Frontal cortex (tissue), 4 donors: ENCODE measurements around the gene ANKRD40CL. TPM values are rescaled to one million over a fixed set of nuclear protein-coding genes. Genes with fewer than 3 reads are reported as not detected.

Source experiments
- DNase-seq, 2 donors: peaks; one replicate each; pipeline ENCODE4 v3.0.0; 2012; ENCODE audit warnings: low spot score in 2 of 2
- FAIRE-seq: peaks from 2 replicates; lab custom pipeline; 2012; peaks lifted over from hg19 to GRCh38; lab: Jason Lieb, UNC
- total RNA-seq: library from RNA; depleted of rRNA; stranded (reverse); fragments of >200 nt; gene quantifications from one replicate; pipeline ENCODE4 v1.2.3, GENCODE V29; 2014
- donor health status: control.
- donor health status: control.
- donor health status: control.

ANKRD40CL gene
- total RNA-seq, 1 donor from 2014 or later = not detected

DNA sequence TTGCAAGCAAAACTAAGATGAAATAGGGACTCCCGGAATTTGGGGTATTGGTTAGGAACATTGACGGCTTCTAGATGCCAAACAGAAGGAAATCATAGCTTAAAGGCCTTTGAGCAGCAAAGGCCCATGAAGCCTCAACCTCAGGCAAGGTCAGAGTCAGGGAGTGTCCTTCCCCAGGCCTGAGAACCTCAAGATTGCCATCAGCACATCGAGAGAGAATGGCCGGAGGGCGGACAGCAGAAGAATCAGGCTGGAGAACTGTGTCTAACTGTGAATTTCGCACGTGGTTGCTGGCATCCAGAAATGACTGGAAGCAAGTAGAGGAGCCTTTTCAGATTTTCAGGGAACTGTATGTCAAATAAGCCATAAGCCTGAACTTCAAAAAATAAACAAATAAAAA, 24.8 kb upstream of the ANKRD40CL start:
- no peak for FAIRE-seq
- no peak for DNase-seq

DNA sequence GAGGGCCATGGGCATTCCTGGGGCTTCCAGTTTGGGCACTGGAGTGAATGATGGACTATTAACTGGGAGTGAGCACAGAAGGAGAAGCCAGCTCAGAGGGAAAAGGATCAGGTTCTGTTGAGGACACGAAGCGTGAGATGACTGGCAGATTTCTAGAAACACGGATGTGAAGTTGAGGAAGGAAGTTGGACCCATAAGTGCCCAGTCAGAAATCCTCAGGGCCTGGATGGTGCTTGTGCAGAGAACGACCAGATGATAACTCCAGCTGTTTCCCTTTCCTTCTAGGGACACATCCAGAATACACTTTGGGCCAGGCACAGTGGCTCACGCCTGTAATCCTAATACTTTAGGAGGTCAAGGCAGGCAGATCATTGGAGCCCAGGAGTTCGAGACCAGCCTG, 23.3 kb upstream of the ANKRD40CL start:
- FAIRE-seq = no peak

GRCh38 chr17:50787106-50787505, 19.8 kb upstream of the ANKRD40CL start:
- FAIRE-seq = no peak

More for the DNA sequence above, 23.3 kb upstream of the ANKRD40CL start:
- no peak for DNase-seq

DNA sequence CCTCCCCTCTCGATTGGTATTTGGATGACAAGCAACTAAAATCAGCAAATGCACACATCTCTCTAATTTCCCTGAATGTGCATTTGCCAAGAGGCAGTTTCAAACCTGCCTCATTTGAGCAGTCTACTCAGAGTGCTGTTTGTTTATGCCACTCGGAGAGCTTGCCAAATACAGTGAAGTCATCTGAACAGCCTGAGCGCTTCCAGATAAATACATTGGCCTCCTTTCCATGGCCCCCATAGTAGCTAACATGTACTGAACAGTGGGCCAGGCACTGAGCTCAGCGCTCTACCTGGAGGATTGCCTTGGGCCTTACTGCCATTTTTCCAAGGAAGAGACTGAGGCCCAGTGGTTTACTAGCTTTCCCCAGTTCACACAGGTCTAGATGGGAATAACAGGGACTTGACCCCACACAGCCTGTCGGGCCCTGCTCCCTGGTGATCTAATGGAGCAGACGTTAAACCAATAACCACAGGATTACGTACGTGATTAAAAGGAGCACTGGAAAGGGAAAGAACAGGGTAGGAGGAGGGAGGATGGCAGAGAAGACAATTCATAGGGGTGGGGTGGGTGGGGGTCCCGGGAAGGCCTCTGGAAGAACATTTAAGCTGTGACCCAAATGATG, 18.7 kb upstream of the ANKRD40CL start:
- DNase-seq (peak; percentile 36 to 53), FAIRE-seq (no peak)

More at GRCh38 chr17:50787106-50787505, 19.8 kb upstream of the ANKRD40CL start:
- no peak for DNase-seq

DNA sequence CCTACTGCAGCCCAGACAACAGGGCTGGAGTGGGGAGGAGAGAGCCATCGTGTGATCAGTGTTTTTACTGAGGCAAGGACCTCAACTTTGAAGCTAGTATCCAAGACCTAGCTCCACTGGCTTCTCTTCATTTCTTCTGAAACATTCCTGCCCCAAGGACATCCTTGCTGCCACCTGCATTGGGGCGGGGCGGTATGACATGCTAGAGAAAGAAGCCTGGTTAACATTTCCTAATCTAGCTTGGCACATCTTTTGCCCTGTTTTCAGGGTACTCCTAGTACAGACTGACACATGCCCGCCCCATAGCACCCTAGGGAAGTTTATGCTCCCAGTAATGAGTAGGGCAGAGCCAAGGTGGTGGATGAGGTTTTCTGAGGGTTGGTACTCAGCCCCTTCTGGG, 17.8 kb upstream of the ANKRD40CL start:
- FAIRE-seq (no peak), DNase-seq (no peak)

GRCh38 chr17:50783905-50784304, 16.6 kb upstream of the ANKRD40CL start:
- FAIRE-seq = no peak
- DNase-seq = no peak

DNA sequence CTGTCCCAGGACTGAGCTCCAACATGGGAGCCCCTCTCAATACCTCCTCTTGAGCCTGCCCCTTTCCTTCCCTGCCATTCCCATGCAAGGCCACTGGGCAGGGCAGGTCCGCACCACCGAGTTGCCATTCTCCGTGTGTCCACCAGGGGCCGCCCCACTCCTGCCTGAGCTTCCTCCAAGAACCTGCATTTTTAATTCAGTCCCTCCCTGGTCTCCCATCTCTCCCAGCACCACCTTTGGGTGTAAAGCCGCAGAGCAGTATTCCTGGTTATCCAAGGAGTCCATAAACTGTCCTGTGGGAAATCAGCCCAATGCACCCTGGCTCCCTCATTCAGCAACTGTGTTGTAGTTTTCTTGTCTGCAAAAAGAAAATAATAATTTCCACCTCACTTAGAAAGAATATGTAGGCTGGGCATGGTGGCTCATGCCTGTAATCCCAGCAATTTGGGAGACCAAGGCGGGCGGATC, 15.9 kb upstream of the ANKRD40CL start:
- FAIRE-seq (no peak), DNase-seq (peak; percentile 81 to 89)

GRCh38 chr17:50781167-50781566, 13.8 kb upstream of the ANKRD40CL start:
- no peak for FAIRE-seq
- no peak for DNase-seq

- no peak for FAIRE-seq
- no peak for DNase-seq
These were observed 12.5 kb upstream of the ANKRD40CL start for GRCh38 chr17:50779747-50780353.

DNA sequence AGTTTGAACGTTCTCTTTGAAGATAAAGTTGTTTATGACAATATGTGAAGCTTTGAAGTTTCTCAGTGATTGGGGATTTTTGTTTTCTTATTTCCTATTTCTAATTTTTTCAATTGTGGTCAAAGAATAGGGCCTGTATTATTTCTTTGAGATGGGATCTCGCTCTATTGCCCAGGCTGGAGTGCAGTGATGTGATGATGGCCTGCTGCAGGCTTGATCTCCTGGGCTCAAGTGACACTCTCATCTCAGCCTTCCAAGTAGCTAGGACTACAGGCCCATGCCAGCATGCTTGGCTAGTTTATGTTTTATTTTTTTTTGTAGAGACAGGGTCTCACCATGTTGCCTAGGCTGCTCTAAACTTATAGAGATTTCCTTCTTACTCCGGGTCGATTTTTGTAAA, 11.7 kb upstream of the ANKRD40CL start:
- FAIRE-seq = no peak
- no peak for DNase-seq

GRCh38 chr17:50778471-50778870, 11.2 kb upstream of the ANKRD40CL start:
- DNase-seq = no peak
- no peak for FAIRE-seq

- DNase-seq (no peak), FAIRE-seq (no peak)
These were observed 8.6 kb upstream of the ANKRD40CL start for GRCh38 chr17:50775926-50776325.

DNA sequence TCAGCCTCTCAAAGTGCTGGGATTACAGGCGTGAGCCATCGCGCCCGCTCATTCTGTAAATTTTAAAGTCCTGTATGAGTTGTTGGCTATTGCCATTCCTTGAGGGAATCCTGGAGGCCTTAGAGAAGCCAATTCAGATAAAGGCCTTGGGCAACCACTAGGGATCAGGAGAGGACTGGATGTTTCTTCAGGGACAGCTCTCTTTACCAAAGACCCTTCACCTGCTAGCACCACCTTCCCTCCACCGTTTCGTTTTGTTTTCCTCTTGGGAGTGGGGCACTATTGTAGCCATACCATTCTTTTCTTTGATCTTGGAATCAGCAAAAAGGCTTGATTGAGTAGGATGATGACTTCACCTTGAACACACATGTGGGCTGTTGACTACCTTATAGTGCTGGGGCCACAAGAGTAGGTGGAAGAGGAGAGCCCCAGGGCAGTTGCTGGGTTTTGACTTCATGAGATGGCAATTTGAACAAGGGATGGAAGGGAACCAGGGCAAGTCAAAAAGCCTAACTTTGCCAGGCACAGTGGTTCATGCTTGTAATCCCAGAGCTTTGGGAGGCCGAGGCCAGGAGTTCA, 7.0 kb upstream of the ANKRD40CL start:
- FAIRE-seq = no peak
- no peak for DNase-seq

DNA sequence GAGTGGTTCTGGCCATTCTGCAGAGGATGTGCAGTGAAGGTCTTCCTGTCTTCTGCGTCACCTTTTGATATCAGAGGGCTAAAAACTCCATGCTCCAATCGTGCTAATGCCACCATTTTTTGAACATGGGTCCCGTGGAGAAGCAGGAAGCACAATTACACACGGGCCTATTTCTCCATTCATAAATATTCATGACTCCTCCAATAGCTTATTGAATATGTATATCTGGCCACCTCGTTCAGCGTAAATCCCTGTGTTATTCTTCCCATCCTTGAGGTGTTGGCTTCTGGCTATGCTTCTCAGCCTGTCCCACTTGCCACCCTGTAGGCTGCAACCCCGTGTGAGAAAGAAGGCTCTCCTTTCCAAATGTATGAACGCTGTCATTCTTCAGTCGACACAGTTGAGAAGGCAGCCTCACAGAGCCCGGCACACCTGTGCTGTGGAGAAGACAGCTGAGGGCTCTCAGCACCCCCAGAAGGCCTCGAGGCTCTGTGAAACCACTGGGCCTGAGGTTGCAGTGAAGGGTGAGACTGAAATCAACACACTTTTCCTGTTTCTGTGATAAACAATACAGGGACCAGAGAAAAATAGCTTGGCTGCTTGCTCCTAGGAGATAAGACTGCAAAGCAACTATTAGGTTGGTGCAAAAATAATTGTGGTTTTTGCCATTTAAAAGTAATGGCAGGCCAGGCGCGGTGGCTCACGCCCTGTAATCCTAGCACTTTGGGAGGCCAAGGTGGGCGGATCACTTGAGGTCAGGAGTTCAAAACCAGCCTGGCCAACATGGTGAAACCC, 4.9 kb upstream of the ANKRD40CL start:
- FAIRE-seq = no peak
- DNase-seq = no peak

DNA sequence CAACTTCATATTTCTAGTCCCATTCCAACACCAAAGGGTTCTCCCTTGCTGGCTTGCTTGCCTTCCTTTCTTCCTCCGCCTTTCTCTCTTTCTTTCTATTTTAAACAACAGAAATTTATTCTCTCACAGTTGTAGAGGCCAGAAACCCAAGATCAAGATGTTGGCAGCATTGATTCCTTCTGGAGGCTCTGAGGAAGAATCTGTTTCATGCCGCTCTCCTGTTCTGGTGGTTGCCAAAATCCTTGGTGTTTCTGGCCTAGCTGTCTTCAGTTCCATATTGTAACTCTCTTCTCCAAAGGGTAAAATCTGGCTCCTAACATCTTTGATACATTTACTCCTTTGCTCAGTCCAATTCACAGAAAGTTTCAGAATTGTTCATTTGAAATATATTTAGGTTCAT, 3.0 kb upstream of the ANKRD40CL start:
- DNase-seq (no peak), FAIRE-seq (no peak)

DNA sequence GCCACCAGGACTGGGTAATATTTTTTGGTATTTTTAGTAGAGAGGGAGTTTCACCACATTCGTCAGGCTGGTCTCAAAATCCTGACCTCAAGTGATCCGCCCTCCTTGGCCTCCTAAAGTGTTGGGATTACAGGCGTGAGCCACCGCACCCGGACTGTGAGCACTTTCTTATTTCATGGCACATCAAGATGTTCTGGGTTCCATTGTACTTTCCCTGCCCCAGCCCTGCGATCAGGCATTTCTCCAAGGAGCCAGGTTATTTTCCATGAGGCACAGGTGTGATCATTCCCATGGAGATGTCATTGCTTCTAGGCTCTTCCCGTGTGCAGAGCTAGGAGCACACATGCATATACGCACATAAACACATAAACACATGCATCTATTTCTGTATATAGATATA, 2.6 kb upstream of the ANKRD40CL start:
- no peak for DNase-seq
- no peak for FAIRE-seq

DNA sequence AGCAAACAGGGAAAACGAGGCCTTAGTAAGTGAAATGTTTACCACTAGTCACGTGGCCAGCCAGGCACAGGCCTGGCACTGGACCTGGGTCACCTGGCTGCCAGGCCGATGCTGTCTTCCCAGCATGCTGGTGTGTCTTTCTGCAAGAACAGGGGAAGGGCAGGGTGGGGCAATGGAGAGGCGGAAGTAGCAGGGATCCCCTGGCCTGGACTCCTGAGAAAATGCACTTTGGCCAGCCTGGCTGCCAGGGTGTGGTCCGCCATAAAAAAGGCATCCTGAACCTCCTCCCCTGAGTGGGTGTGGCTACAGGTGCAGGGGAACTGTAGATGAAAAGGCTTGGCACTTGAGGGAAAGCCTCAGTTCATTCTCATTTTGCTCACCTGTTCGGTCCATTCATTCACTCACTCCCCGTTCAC, 1.0 kb upstream of the ANKRD40CL start:
- DNase-seq = no peak
- no peak for FAIRE-seq

- DNase-seq (no peak), FAIRE-seq (no peak)
These were observed 288 bp downstream of the ANKRD40CL start for GRCh38 chr17:50767030-50767429.

GRCh38 chr17:50766222-50767023, 895 bp downstream of the ANKRD40CL start:
- FAIRE-seq = no peak
- no peak for DNase-seq
